Glomerular visceral epithelial cell (primary cell): ENCODE data around the gene MEN1.
"Not testable (repeated sequence)": the region's sequence is repeated elsewhere in the genome, so short reads cannot be mapped to it uniquely, and the experiment has no call there.

ENCODE experiments used
- DNase-seq: peaks from one replicate; pipeline ENCODE4 v3.0.0-alpha.2; 2016; ENCODE audit errors: extremely low spot score

MEN1 gene

GRCh38 chr11:64845776-64846129 is 35.4 kb upstream of the MEN1 start:
- not testable (repeated sequence) for DNase-seq

GRCh38 chr11:64845129-64845775 is 34.9 kb upstream of the MEN1 start:
- DNase-seq: no peak

GRCh38 chr11:64844330-64845128 is 34.2 kb upstream of the MEN1 start, which contains the start of gene CDC42BPG:
Gene CDC42BPG, minus strand, starts transcription at chr11:64844653. Its CDS starts 84 bp downstream, at chr11:64844569.
- peak; percentile 63 for DNase-seq

GRCh38 chr11:64843686-64844329 is 33.5 kb upstream of the MEN1 start:
- no peak for DNase-seq

- peak; percentile 65 for DNase-seq
Measured at GRCh38 chr11:64842851-64843685, 32.7 kb upstream of the MEN1 start.

GRCh38 chr11:64842366-64842759 is 32.0 kb upstream of the MEN1 start:
- no peak for DNase-seq

GRCh38 chr11:64841592-64842365 is 31.4 kb upstream of the MEN1 start:
- DNase-seq: no peak

- no peak for DNase-seq
Measured at GRCh38 chr11:64839887-64840782, 29.8 kb upstream of the MEN1 start.

GRCh38 chr11:64839335-64839734 is 29.0 kb upstream of the MEN1 start:
- DNase-seq: no peak

- DNase-seq: no peak
Measured at GRCh38 chr11:64838600-64839334, 28.4 kb upstream of the MEN1 start.

GRCh38 chr11:64837887-64838351 is 27.6 kb upstream of the MEN1 start:
- DNase-seq: no peak

GRCh38 chr11:64836448-64837072 is 26.2 kb upstream of the MEN1 start:
- no peak for DNase-seq

- no peak for DNase-seq
Measured at GRCh38 chr11:64835616-64836447, 25.5 kb upstream of the MEN1 start.

- DNase-seq: peak; percentile 86
Measured at GRCh38 chr11:64834723-64835615, 24.6 kb upstream of the MEN1 start.

- DNase-seq: no peak
Measured at GRCh38 chr11:64834031-64834722, 23.8 kb upstream of the MEN1 start.

- no peak for DNase-seq
Measured at GRCh38 chr11:64833509-64833908, 23.2 kb upstream of the MEN1 start.
